MCF 10A (cell line): Measurements from ENCODE around the gene ACP2. TPM values are rescaled to one million over a fixed set of nuclear protein-coding genes. Genes with fewer than 3 reads are reported as not detected.

Experiments used
- BruUV-seq: library from RNA; stranded (reverse); fragments of 400-500 nt; replicated peaks from 2 replicates; lab custom pipeline; 2021; lab: Mats Ljungman, UMichigan
- CTCF ChIA-PET: fragments of 300-600 bp; sonication (Branson Sonifier 250); formaldehyde crosslinking; extraction: SDS; loops from one replicate; lab custom pipeline; 2021; ENCODE audit warnings: antibody characterized with exemption, inconsistent platforms; lab: Yijun Ruan, JAX
- POLR2A ChIA-PET: fragments of 300-600, 350-650 bp; sonication (Branson Sonifier 250); formaldehyde crosslinking; extraction: SDS; loops from one replicate; lab custom pipeline; 2020; ENCODE audit warnings: antibody characterized with exemption, inconsistent platforms; lab: Yijun Ruan, JAX
- DNase-seq: peaks from one replicate; pipeline ENCODE4 v3.0.0-alpha.2; 2018; ENCODE audit not compliant: unreplicated experiment
- H3K27ac Mint-ChIP-seq: one replicate; pipeline ENCODE4 v1.8.0; 2022; ENCODE audit warnings: mild to moderate bottlenecking, low read depth, mixed read lengths; ENCODE audit not compliant: unreplicated experiment
- H3K27me3 Mint-ChIP-seq: one replicate; pipeline ENCODE4 v1.8.0; 2022; ENCODE audit warnings: mixed read lengths; ENCODE audit not compliant: insufficient read depth, unreplicated experiment
- H3K36me3 Mint-ChIP-seq: one replicate; pipeline ENCODE4 v1.8.0; 2022; ENCODE audit warnings: mild to moderate bottlenecking, moderate library complexity, mixed read lengths; ENCODE audit not compliant: insufficient read depth, unreplicated experiment
- H3K4me1 Mint-ChIP-seq: one replicate; pipeline ENCODE4 v1.8.0; 2022; ENCODE audit warnings: mixed read lengths; ENCODE audit not compliant: insufficient read depth, unreplicated experiment
- H3K4me3 Mint-ChIP-seq: one replicate; pipeline ENCODE4 v1.8.0; 2022; ENCODE audit warnings: mild to moderate bottlenecking, moderate library complexity, mixed read lengths; ENCODE audit not compliant: unreplicated experiment
- H3K9me3 Mint-ChIP-seq: one replicate; pipeline ENCODE4 v1.8.0; 2022; ENCODE audit warnings: mixed read lengths; ENCODE audit not compliant: unreplicated experiment
- CTCF ChIP-seq: fragments of 200-600 bp; IDR thresholded peaks from one replicate; pipeline ENCODE4 v1.8.0; 2022; ENCODE audit warnings: antibody characterized with exemption, mild to moderate bottlenecking; ENCODE audit not compliant: unreplicated experiment
- intact Hi-C: fragments of 100-400 bp; cut with micrococcal nuclease; formaldehyde crosslinking; loops from 2 replicates; pipeline ENCODE4 v1.14.1; 2022
- total RNA-seq: library from RNA; stranded (reverse); gene quantifications from 2 replicates; pipeline ENCODE4 v1.2.3, GENCODE V29; 2022

ACP2 gene
- total RNA-seq, 1 experiment from 2014 or later: 18.7 TPM

- Mint-ChIP-seq H3K27ac (no peak overlapping the region), H3K36me3 (peaks cover 84% of the 10 kb centered on the region), H3K9me3 (no peaks in the 10 kb centered on the region), H3K4me3 (no peak overlapping the region), H3K27me3 (no peaks in the 10 kb centered on the region), H3K4me1 (no peaks in the 10 kb centered on the region)
- TF ChIP-seq CTCF: no peak
- no peak for DNase-seq
- POLR2A ChIA-PET: interaction anchor here (0.7 kb wide), 1 partner anchor 33 kb away, joined by 3 read pairs; no protein-coding TSS in a partner anchor
- CTCF ChIA-PET: interaction anchor here (0.9 kb wide), 1 partner anchor 258 kb away, joined by 3 read pairs; no protein-coding TSS in a partner anchor
- intact Hi-C loops: no loop called here
- BruUV-seq: no TSS peak
These were observed 29.4 kb upstream of the ACP2 start for GRCh38 chr11:47278058-47278457.

- ChIA-PET POLR2A (no interaction called here), CTCF (no interaction called here)
- DNase-seq: no peak
- Mint-ChIP-seq H3K4me1 (peaks cover 6% of the 10 kb centered on the region), H3K9me3 (no peaks in the 10 kb centered on the region), H3K36me3 (peaks cover 72% of the 10 kb centered on the region), H3K27me3 (no peaks in the 10 kb centered on the region), H3K27ac (no peak overlapping the region), H3K4me3 (no peak overlapping the region)
- no peak for TF ChIP-seq CTCF
- BruUV-seq: no TSS peak
- intact Hi-C loops: no loop called here
These were observed 28.3 kb upstream of the ACP2 start for GRCh38 chr11:47276923-47277322.

GRCh38 chr11:47274495-47275235 lies 26.1 kb upstream of the ACP2 start:
- DNase-seq: no peak
- CTCF ChIA-PET: interaction anchor here (0.6 to 1.8 kb wide), 2 partner anchors 16 to 75 kb away, joined by 3 to 4 read pairs; no protein-coding TSS in a partner anchor
- H3K36me3 Mint-ChIP-seq: peaks cover 50% of the 10 kb centered on the region
- H3K9me3 Mint-ChIP-seq: no peaks in the 10 kb centered on the region
- no peaks in the 10 kb centered on the region for H3K27me3 Mint-ChIP-seq
- no peak for TF ChIP-seq CTCF
- no TSS peak for BruUV-seq
- intact Hi-C loops: loop anchor here (5.0 kb wide), 1 partner anchor 83 kb away; no protein-coding TSS in a partner anchor
- H3K4me1 Mint-ChIP-seq: peaks cover 16% of the 10 kb centered on the region
- no peak overlapping the region for H3K4me3 Mint-ChIP-seq
- no peak overlapping the region for H3K27ac Mint-ChIP-seq
- POLR2A ChIA-PET: interaction anchor here (0.7 kb wide), 1 partner anchor 47 kb away, joined by 3 read pairs; no protein-coding TSS in a partner anchor

- no peak for DNase-seq
- ChIA-PET POLR2A (interaction anchor here (0.6 to 2.2 kb wide), 4 partner anchors 15 to 458 kb away, joined by 4 to 7 read pairs (median 6); partner anchors contain the start of gene NR1H3), CTCF (interaction anchor here (0.6 to 2.6 kb wide), 5 partner anchors 8 to 263 kb away, joined by 3 to 7 read pairs (median 3); no protein-coding TSS in a partner anchor)
- Mint-ChIP-seq H3K4me3 (no peak overlapping the region), H3K4me1 (peaks cover 16% of the 10 kb centered on the region), H3K27me3 (no peaks in the 10 kb centered on the region), H3K36me3 (peaks cover 30% of the 10 kb centered on the region), H3K9me3 (no peaks in the 10 kb centered on the region), H3K27ac (no peak overlapping the region)
- intact Hi-C loops: loop anchor here (5.0 kb wide), 1 partner anchor 85 kb away; no protein-coding TSS in a partner anchor
- BruUV-seq: no TSS peak
- TF ChIP-seq CTCF: no peak
These were observed 24.1 kb upstream of the ACP2 start for GRCh38 chr11:47272706-47273105.
